ENCODE data around the gene FEV.

- no peak for TF ChIP-seq CTCF (IDR thresholded peaks at IDR 0.05)
- no peak for TF ChIP-seq POLR2A (IDR thresholded peaks at IDR 0.05)
Measured at GRCh38 chr2:219009294-219009693, 24.3 kb upstream of the FEV start.
